ENCODE measurements around the gene CAMK2N1. TPM values are rescaled to one million over a fixed set of nuclear protein-coding genes. Genes with fewer than 3 reads are reported as not detected.
"Not testable (repeated sequence)": the region's sequence is repeated elsewhere in the genome, so short reads cannot be mapped to it uniquely, and the experiment has no call there.

Gene CAMK2N1
- 10.0 TPM for total RNA-seq
- long read RNA-seq, transcript CAMK2N1-201 (2 exons, 2,336 nt) = major isoform, 17 of 17 reads
- long read RNA-seq, partial matches to known transcripts = 0 of 17 reads
- long read RNA-seq, other reads (novel, unspliced or antisense) = 0 of 17 reads

DNA sequence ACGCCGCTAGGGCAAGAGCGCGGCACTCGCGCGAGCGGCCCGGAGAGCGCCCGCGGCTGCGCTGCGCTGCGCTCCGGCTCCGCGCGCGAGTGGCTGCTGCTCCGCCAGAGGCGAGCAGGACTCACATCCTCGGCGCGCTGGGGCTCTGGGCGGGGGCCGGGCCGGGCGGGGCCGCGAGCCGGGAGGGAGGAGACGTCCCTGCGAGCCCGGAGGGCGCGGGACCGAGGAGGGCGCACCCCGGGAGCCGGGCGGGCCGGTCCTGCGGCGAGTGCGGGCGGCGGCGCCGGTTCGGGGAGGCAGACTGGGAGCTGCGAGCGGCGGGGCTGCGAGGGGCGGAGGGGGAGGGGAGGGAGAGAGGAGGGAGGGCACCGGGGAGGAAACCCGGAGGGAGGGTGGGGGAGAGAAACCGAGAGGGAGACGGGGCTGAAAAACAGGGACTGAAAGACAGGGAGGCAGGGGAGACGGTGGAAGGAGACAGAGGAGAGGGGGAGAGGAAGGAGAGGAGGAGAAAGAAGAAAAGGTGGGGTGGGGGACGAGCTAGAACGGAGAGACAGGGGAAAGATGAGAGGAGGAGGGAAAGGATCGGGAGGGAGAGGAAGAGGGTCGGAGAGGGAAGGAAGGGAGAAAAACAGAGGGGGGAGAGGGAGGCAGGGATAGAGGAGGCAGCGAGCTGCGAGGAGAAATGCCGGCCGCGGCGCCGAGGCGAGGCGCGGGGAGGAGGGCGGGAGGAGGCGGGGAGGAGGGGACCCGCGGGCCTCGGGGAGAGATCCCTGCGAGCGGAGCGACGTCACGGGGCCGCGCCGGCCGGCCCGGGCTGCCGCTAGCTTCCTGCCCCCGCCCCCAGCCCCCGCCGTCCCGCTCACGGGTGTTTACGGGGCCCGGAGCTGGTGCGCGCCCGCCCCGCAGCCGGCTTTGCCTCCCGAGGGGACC lies at the start of gene CAMK2N1:
Gene CAMK2N1 (minus strand): TSS at position 684 of the 930 bp plus-strand sequence. CDS start 831 bp downstream, outside the sequence.
- peak; percentile 89 for ATAC-seq (ENCODE audit: poor library complexity)
- intact Hi-C loops (cut with DNase I) = no loop called here
- peak; percentile 81 for DNase-seq

GRCh38 chr1:20534659-20535417 lies 48.8 kb upstream of the CAMK2N1 start:
- ATAC-seq (ENCODE audit: poor library complexity) (peak; percentile 65), DNase-seq (no peak)
- intact Hi-C loops (cut with DNase I) = no loop called here

DNA sequence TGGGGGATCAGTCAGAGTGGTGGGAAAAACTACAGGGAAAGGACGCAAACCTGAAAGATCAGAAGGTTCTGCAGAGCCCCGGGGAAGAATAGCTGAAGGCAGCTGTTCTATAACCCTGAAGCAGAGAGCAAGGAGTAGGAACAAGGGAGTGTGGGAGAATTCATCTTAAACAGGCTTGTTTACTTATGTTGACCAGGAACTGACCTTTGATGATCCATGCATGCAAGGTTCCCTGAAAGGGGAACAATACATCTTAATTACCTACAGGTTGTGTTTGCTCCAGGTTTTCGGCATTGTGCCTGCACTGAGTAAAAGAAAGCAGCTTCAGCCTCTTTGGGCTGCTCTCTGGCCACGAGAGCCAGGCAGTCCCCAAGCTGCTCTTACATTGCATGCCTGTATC lies 47.6 kb upstream of the CAMK2N1 start:
- intact Hi-C loops (cut with DNase I) = no loop called here
- no peak for ATAC-seq (ENCODE audit: poor library complexity)
- DNase-seq = no peak

DNA sequence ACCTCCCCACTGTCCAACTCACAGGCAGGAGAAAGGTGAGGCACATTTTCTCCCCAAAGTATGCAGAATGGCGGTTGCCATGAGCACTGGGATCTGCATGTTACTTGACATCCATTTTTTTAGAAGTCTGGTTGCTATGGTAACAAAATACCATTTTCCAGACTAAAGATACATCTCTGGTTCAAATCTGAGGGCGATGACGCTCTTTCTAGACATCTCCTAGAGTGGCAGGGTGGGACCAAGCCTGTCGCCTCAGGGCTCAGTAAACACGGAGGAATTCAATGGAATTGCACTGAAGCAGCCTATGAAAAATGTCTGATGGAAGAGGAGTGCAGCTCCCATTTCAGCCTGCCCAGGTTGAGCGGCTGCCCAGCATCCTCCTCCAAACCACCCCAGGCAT lies 44.9 kb upstream of the CAMK2N1 start:
- DNase-seq (no peak), ATAC-seq (ENCODE audit: poor library complexity) (no peak)
- intact Hi-C loops (cut with DNase I) = no loop called here

GRCh38 chr1:20530306-20530705 lies 44.3 kb upstream of the CAMK2N1 start:
- intact Hi-C loops (cut with DNase I) = no loop called here

GRCh38 chr1:20528221-20528620 lies 42.2 kb upstream of the CAMK2N1 start:
- DNase-seq (no peak), ATAC-seq (ENCODE audit: poor library complexity) (no peak)
- intact Hi-C loops (cut with DNase I) = no loop called here

More at GRCh38 chr1:20530306-20530705, 44.3 kb upstream of the CAMK2N1 start:
- no peak for DNase-seq
- no peak for ATAC-seq (ENCODE audit: poor library complexity)

DNA sequence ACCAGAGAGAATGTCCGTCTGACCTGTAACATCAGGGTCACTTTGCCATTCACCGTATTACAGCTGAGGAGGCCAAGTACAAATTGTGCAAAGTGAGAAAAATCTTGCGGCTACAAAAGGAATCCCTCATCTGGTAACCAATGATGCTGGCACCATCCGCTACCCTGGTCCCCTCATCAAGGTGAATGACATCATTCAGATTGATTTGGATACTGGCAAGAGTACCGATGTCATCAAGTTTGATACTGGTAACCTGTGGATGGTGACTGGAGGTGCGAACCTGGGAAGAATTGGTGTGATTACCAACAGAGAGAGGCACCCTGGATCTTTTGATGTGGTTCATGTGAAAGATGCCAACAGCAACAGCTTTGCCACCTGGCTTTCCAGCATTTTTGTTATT lies 40.3 kb upstream of the CAMK2N1 start:
- DNase-seq (no peak), ATAC-seq (ENCODE audit: poor library complexity) (no peak)
- intact Hi-C loops (cut with DNase I) = no loop called here

GRCh38 chr1:20521960-20522861 lies 36.2 kb upstream of the CAMK2N1 start:
- ATAC-seq (ENCODE audit: poor library complexity) = peak; percentile 84
- peak; percentile 60 for DNase-seq
- intact Hi-C loops (cut with DNase I) = loop anchor here (5.0 kb wide), 1 partner anchor 120 kb away; no protein-coding TSS in a partner anchor

- ATAC-seq (ENCODE audit: poor library complexity); DNase-seq: not testable (repeated sequence)
- intact Hi-C loops (cut with DNase I) = loop anchor here (5.0 kb wide), 1 partner anchor 123 kb away; no protein-coding TSS in a partner anchor
Observed at GRCh38 chr1:20519609-20520262, 33.7 kb upstream of the CAMK2N1 start.

- ATAC-seq (ENCODE audit: poor library complexity) (no peak), DNase-seq (no peak)
- intact Hi-C loops (cut with DNase I) = no loop called here
Observed at GRCh38 chr1:20511518-20512428, 25.8 kb upstream of the CAMK2N1 start.

DNA sequence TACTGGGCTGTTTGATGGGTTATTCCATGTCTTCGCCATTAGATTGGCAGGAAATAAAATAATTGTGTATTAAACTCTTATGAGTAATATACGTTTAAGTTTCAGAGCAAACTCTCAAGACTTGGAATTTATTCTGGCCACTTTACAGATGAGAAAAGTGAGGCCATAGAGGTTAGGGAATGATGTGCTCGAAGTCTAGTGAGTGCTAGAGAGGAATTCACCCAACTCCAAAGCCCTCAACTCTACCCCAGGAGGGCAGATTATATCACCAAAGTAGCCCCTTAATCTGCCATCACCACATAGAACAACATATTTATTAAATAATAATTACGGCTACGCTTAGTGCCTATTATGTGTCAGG lies 22.4 kb upstream of the CAMK2N1 start:
- intact Hi-C loops (cut with DNase I) = no loop called here
- no peak for DNase-seq
- no peak for ATAC-seq (ENCODE audit: poor library complexity)

DNA sequence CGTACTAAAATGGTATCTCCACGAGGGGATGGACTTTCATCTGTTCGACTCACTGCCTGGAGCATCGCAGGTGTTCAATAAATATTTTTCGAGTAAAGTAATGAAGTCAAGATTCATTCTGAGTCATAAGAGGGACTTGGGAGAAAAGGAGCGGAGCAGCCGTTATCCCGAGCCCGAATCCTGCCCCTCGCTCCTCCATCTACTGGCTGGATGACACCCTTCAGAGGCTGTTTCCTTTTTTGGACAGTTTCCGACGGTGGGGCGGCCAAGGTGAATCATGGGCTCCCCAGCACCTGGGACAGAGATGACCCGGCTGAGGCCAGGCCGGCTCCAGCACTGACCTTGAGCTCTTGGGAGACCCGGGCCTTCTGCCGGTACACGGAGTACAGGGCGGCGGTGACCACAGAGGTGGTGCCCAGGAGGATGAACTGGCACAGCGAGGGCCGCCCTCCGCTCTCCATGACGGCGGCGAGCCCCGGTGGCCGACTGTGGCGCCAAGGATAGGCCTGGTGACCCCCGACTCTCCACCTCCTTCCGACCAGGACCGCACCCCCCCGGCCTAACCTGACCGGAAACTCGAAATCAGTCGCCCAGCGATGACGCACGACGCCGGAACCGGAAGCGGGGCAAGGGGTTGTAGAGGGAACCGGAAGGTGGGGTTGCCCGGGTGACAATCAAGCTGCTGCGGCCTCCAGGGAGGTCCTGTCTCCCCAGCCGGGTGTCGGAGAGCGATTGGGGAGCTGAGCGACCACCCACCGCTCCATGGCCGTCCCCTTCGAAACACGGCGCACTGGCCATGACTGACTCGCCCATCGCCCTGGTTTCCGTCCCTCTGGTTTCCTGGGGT lies 21.8 kb upstream of the CAMK2N1 start, which contains the start of gene MUL1:
Gene MUL1 (minus strand): TSS at position 588 of the 847 bp plus-strand sequence. CDS start 127 bp downstream, at position 461.
- peak; percentile 99 for ATAC-seq (ENCODE audit: poor library complexity)
- DNase-seq = peak; percentile 97
- intact Hi-C loops (cut with DNase I) = no loop called here

- intact Hi-C loops (cut with DNase I) = no loop called here
- no peak for DNase-seq
- peak; percentile 8 for ATAC-seq (ENCODE audit: poor library complexity)
Observed at GRCh38 chr1:20507248-20507563, 21.2 kb upstream of the CAMK2N1 start.

- no peak for ATAC-seq (ENCODE audit: poor library complexity)
- DNase-seq = no peak
- intact Hi-C loops (cut with DNase I) = no loop called here
Observed at GRCh38 chr1:20505488-20505887, 19.5 kb upstream of the CAMK2N1 start.

GRCh38 chr1:20500716-20501115 lies 14.7 kb upstream of the CAMK2N1 start:
- intact Hi-C loops (cut with DNase I) = no loop called here
- no peak for ATAC-seq (ENCODE audit: poor library complexity)
- DNase-seq = no peak

- intact Hi-C loops (cut with DNase I) = loop anchor here (10.0 kb wide), 2 partner anchors 405 to 585 kb away; no protein-coding TSS in a partner anchor
Observed at GRCh38 chr1:20499718-20500117, 13.7 kb upstream of the CAMK2N1 start.

More at GRCh38 chr1:20499718-20500117, 13.7 kb upstream of the CAMK2N1 start:
- DNase-seq (no peak), ATAC-seq (ENCODE audit: poor library complexity) (no peak)
